HG03039 (cell line): ENCODE data around the gene FKBP6.
"Not testable (repeated sequence)": the region's sequence is repeated elsewhere in the genome, so short reads cannot be mapped to it uniquely, and the experiment has no call there.

ENCODE experiments used
- ATAC-seq: cut with Tn5 transposase; IDR thresholded peaks from one replicate; pipeline ENCODE4 v1.9.1; 2021; ENCODE audit warnings: mild to moderate bottlenecking, moderate library complexity; ENCODE audit not compliant: unreplicated experiment

Gene FKBP6

DNA sequence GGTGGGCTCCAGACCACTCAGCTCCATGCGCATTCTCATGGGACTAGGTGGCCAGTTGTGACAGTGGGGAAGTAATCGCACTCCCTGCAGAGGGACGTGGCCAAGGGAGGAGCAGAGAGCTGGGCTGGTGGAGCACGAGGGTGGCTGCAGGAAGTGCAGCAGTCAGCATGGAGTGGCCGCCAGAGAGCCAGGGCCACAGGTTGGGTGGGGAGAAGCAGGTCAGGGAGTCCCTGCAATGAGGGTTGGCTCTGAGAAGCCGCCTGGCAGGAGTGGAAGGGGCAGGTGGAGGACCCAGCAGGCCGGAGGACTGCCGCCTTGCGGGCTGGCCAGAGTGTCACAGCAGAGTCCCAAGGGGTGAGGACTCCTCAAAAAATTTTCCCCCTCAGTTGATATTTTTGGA is 26.2 kb downstream of the FKBP6 start:
- no peak for ATAC-seq

- ATAC-seq: no peak
These were observed 26.9 kb downstream of the FKBP6 start for GRCh38 chr7:73354821-73355220.

- no peak for ATAC-seq
These were observed 28.2 kb downstream of the FKBP6 start for GRCh38 chr7:73356159-73356558.

DNA sequence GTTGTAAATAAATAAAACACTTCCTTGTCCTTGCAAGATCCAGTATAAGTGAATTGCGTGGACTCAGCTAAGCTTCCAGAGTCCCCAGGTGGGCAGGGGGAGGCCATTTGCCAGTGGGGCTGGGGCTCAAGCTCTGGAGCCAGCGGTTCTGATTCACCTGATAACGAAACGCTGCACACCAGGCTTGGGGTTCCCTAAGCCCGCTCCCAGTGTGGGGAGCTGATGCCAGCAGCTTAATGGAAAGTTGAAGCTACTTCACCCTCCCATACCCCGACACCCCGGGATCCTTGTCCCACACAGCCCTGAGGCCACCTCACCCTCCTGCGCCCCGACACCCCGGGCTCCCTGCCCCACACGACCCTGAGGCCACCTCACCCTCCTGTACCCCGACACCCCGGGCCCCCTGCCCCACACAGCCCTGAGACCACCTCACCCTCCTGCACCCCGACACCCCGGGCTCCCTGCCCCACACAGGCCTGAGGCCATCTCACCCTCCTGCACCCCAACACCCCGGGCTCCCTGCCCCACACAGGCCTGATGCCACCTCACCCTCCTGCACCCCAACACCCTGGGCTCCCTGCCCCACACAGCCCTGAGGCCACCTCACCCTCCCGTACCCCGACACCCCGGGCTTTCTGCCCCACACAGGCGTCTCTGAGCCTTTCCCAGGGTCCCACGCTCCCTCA is 30.8 kb downstream of the FKBP6 start:
- no peak for ATAC-seq

DNA sequence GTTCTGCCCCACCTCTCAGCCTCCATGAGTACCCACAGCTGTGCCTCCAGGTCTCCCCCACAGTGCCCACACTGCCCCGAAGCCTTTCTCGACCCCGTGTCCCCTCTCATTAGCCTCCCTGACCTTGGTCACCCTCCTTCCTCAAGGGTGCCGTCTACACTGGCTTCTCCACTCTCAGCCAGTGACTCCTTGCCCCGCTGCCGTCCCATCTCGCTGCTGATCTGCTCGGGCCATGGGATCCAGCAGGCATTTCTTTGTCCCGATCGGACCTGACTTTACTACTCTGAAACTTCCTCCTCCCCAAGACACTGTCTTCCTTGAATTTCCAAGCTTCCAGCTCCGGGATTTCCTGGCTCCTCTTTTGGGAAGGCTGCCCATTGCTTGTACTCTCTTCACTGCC is 31.3 kb downstream of the FKBP6 start:
- no peak for ATAC-seq

DNA sequence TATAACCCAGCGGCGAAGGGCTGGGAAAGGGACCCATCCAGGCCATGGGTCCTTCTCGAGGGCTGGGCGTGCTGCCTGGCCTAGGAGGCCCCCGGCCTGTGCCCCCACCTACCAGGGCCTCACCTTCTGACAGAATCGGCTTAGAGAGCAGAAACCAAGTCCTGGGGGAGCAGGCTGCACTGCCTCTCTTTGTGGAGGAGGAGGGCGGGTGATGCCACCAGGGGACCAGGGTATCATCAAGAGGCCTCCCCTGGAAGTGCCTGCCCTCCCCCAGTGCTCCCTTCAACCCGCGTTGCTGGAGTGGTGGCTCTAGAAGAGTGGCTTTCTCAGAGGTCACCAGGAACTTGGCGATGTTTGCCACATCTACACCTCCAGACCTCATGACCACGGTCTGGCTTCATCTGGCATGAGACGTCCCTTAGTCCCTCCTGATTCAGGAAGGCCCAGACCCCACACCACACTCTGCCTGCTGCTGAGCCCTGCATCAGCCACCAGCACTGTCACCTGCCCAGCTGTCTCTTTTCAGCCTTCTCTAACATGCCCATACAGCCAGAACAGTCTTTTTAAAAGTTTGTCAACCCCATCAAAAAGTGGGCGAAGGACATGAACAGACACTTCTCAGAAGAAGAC is 31.9 kb downstream of the FKBP6 start:
- no peak for ATAC-seq

GRCh38 chr7:73360590-73360989 is 32.6 kb downstream of the FKBP6 start:
- not testable (repeated sequence) for ATAC-seq

DNA sequence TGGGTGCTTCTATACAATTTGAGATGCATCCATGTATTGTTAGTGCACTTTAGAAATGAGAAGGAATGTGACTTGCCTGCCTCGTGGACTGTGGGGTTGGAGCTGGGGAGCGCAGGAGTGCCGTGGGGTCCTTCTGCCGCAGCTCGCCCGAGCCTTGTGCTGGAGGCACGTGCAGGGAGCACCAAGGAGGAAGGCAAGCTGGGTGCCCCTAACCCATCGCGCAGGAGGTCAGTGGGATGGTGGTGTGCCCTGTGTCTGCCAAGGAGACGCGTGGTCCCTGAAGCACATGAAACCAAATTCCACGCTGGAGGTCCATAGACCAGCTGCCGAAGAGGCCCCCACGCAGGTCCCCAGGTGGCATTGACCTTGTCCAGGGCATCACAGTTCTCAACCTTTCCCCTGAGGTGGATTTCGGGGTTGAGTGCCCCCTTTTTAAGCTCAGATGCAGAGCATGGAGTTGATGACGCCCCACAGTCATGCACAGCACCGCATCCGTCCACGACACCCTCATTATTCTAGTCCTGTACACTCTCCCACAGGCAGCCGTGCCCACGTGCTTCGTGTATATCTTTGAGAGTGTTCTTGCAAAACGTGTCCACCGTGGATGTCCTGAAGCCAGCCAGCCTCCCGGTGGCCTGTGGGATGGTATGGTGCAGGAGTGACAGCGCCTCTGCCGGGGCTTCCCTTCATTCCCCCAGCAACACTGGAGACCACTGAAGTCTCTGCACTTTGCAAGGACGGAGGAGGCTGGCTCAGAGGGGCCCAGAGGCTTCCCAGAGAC is 35.5 kb downstream of the FKBP6 start:
- no peak for ATAC-seq

- ATAC-seq: no peak
These were observed 36.2 kb downstream of the FKBP6 start for GRCh38 chr7:73364006-73364728.

GRCh38 chr7:73366127-73366526 is 38.2 kb downstream of the FKBP6 start:
- ATAC-seq: no peak

- ATAC-seq: no peak
These were observed 39.0 kb downstream of the FKBP6 start for GRCh38 chr7:73366990-73367389.

DNA sequence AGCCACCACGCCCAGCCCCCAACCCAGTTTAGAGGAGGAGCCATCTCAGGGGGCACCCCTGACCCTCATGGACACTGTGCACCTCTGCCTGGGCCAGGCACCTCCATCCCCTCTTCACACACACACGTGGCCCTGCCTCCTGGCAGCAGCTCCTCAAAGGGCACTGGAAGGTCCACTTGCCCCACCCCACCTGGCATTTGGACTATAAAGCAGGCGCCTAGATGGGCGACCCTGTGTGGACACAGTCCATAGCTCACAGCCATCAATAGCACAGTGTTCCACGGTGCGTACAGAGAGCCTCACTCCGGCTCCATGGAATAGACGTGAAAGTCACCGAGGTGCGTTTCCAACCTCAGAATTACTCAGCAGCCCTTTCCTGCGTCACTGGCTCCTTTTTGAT is 41.0 kb downstream of the FKBP6 start:
- no peak for ATAC-seq

DNA sequence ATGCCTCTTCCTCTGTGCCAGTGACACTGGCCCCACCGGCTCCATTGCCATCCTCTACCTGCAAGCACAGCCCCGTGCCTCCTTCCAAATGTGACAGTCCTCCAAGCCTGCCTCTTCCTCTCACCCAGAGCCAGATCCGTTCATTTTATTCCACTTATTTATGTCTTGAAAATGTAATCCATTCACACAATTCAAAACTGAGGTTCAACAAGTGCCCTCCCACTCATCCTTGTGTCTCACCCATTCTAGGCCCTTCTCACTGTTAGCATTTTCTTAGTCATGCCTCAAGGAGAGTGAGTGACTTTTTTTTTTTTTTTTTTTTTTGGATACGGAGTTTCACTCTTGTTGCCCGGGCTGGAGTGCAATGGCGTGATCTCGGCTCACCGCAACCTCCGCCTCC is 41.7 kb downstream of the FKBP6 start:
- no peak for ATAC-seq

DNA sequence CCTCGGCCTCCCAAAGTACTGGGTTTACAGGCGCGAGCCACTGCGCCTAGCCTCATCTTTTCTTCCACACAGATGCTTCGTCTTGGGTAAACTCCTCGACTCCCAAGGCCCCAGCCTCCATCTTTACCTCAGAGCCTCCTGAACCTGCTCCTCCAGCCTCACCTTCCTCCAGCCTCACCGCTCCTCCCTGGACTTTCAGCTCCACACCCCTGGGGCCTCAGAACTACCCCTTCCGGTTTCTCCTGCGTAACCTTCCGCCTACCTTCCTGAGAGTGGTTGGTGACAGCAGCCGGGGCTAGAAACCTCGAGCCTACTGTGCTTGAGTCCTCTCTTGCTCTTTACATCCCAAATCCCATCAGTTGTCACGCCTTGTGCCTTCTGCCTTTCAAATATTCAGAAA is 45.8 kb downstream of the FKBP6 start:
- no peak for ATAC-seq

DNA sequence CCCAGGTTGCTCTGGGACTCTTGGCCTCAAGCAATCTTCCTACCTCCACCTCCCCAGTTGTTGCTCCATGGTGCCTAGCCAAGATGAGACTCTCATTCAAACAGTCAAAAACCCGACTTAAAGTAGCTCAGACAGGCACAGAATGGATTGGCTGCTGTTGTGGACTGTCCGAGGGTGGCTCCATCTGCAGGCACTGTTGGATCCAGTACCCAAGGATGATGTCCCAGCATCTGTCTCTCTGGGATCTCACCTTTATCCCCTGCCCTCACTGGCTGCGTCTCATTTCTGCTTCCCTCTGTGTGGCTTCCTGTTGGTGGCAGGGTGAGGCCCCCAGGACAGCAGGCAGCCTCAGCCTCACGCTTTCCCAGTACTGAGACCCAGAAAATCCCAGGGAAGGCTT is 48.3 kb downstream of the FKBP6 start:
- ATAC-seq: not testable (repeated sequence)

DNA sequence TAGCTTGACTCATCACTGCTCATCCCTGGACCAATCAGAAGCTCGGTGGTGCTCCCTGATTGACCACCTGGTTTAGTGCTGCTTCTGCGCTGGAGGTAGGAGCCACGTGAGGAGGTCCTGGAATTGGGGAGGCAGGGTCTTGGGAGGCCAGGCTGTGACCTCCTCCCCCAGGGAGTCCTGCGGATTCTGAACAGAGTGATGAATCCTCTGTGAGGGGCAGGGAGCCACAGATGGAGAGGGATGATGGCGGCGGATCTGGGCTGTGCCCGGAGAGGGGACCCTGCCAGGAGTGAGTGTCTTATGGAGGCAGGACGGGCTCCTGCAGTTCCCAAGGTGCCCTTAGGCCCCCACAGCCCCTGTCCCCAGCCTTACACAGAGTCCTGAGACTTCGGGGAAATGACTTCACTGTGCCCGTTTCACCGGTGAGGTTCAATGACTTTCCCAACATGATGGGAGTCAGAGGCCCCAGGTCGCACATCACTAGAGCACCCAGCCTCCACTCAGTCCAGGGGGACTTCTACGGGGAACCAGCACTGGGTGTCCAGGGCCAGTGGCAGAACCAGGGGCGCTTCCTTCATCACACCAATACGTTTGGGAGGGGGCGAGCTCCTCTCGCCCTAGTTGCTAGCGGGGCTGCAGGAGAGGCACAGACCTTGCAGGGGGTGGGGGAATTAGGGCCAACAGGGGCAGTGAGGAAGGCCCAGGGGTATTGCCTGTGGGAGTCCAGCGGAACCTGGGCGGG is 48.9 kb downstream of the FKBP6 start:
- no peak for ATAC-seq

- not testable (repeated sequence) for ATAC-seq
These were observed 49.6 kb downstream of the FKBP6 start for GRCh38 chr7:73377413-73378200.

DNA sequence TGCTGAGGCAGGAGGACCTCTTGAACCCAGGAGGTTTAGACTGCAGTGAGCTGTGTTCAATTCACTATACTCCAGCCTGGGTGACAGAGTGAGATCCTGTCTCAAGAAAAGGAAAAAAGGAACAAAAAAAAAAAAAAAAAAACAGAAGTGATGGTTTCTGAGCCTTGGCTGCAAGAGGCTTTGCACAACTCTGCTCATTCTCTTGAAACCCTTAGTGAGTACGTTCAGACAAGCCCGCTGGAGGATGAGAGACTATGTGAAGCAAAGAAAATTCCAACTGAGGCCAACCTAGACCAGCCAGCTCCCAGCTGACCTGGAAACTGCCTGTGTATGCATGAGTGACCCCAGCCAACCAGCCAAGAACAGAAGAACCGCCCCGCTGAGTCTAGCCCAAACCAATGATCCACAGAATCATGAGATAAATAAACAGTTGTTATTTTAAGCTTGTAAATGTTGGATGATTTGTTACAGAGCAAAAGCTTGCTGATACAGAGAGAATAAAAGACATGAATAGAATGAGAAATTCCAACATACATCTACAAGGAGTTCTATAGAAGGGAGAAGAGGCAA is 55.1 kb downstream of the FKBP6 start:
- ATAC-seq: no peak

DNA sequence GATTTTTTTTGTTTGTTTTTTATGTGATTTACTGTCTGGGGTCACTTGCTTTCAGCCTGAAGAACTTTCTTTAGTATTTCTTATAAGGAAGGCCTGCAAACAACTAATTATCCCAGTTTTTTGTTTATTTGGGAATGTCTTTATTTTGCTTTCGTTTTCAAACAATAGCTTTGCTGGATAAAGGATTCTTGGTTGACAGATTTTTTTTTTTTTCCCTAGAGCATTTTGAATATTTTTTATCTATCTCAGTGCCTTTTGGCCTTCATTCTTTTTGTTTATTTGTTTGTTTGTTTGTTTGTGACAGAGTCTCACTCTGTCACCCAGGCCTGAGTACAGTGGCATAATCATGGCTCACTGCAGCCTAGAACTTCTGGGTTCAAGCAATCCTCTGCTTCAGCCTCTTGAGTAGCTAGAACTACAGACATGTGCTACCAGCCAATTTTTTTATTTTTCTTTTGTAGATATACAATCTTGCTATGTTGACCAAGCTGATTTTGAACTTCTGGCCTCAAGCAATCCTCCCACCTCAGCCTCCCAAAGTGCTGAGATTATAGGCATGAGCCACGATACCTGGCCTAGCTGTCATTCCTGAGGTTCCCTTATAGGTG is 59.4 kb downstream of the FKBP6 start:
- ATAC-seq: no peak
